Endothelial cell of umbilical vein (primary cell): ENCODE measurements around the gene ANKRD27. TPM values are rescaled to one million over a fixed set of nuclear protein-coding genes. Genes with fewer than 3 reads are reported as not detected.

ENCODE experiments used
- BruUV-seq: library from RNA; stranded (reverse); fragments of 400-500 nt; replicated peaks from 2 replicates; lab custom pipeline; 2021; lab: Mats Ljungman, UMichigan
- CTCF ChIA-PET: fragments of 300-600, 350-600 bp; sonication (Branson Sonifier 250); formaldehyde crosslinking; loops from one replicate; lab custom pipeline; 2021; ENCODE audit warnings: antibody characterized with exemption, inconsistent platforms; lab: Charles Lee
- POLR2A ChIA-PET: fragments of 300-600, 350-600 bp; sonication (Branson Sonifier 250); formaldehyde crosslinking; loops from one replicate; lab custom pipeline; 2021; ENCODE audit warnings: antibody characterized with exemption, inconsistent platforms; lab: Charles Lee
- DNase-seq: peaks from one replicate; pipeline ENCODE4 v3.0.0-alpha.2; 2011; ENCODE audit warnings: low read depth, low spot score
- FAIRE-seq: peaks from 2 replicates; lab custom pipeline; 2011; peaks lifted over from hg19 to GRCh38; lab: Jason Lieb, UNC
- H2AFZ ChIP-seq: 2 replicates; pipeline ENCODE4 v1.6.0; 2012; ENCODE audit warnings: low read depth, low read length, control low read depth, inconsistent platforms
- H3K27ac ChIP-seq: 2 replicates; pipeline ENCODE4 v1.5.1; 2011; ENCODE audit warnings: low read depth, mild to moderate bottlenecking, control low read depth, low read length, moderate library complexity; ENCODE audit not compliant: insufficient read depth
- H3K27me3 ChIP-seq, 2 experiments: 2 replicates each; pipeline versions ENCODE4 v1.6.0 to v1.6.1; 2011; ENCODE audit warnings: low read length in 2 of 2, mixed read lengths in 1 of 2; ENCODE audit not compliant: control insufficient read depth in 2 of 2, insufficient read depth in 2 of 2
- H3K36me3 ChIP-seq, 2 experiments: 2 replicates in 1 of 2; 3 replicates in 1 of 2; pipeline ENCODE4 v1.5.1; 2011; ENCODE audit warnings: low read length in 2 of 2, mild to moderate bottlenecking in 1 of 2, moderate library complexity in 1 of 2; ENCODE audit not compliant: control insufficient read depth in 2 of 2, insufficient read depth in 2 of 2; ENCODE audit errors: extremely low read depth in 1 of 2
- H3K4me1 ChIP-seq: 3 replicates; pipeline ENCODE4 v1.5.1; 2011; ENCODE audit warnings: mild to moderate bottlenecking, low read length; ENCODE audit not compliant: control insufficient read depth, insufficient read depth; ENCODE audit errors: extremely low read depth
- H3K4me2 ChIP-seq: 2 replicates; pipeline ENCODE4 v1.6.1; 2011; ENCODE audit warnings: low read length, control low read depth, mixed read lengths; ENCODE audit not compliant: insufficient read depth
- H3K4me3 ChIP-seq, 3 experiments: fragments of 200-600 bp in 1 of 3; sonication (generic), shearing (Covaris generic) in 1 of 3; replicated peaks in 1 of 3; 2 replicates each; pipeline ENCODE4 v1.5.1; 2011 to 2016; ENCODE audit warnings: control low read depth in 3 of 3, low read length in 3 of 3, mild to moderate bottlenecking in 2 of 3, inconsistent platforms in 1 of 3, low read depth in 1 of 3, moderate library complexity in 1 of 3; ENCODE audit not compliant: insufficient read depth in 1 of 3
- H3K79me2 ChIP-seq: 2 replicates; pipeline ENCODE4 v1.6.0; 2012; ENCODE audit warnings: low read length, inconsistent platforms; ENCODE audit not compliant: control insufficient read depth, insufficient read depth
- H3K9ac ChIP-seq: replicated peaks from 2 replicates; pipeline ENCODE3; 2011; ENCODE audit warnings: low read length, control low read depth; ENCODE audit not compliant: insufficient read depth; ENCODE audit errors: extremely low read depth
- H3K9me1 ChIP-seq: replicated peaks from 3 replicates; pipeline ENCODE4 v1.6.0; 2011; ENCODE audit warnings: mild to moderate bottlenecking, low read length; ENCODE audit not compliant: control insufficient read depth, insufficient read depth; ENCODE audit errors: extremely low read depth
- H3K9me3 ChIP-seq: replicated peaks from 2 replicates; pipeline ENCODE4 v1.5.1; 2012; ENCODE audit warnings: low read length, inconsistent platforms; ENCODE audit not compliant: control insufficient read depth, insufficient read depth
- H4K20me1 ChIP-seq: replicated peaks from 2 replicates; pipeline ENCODE3; 2011; ENCODE audit warnings: mild to moderate bottlenecking, low read length; ENCODE audit not compliant: control insufficient read depth, insufficient read depth; ENCODE audit errors: extremely low read depth
- EZH2 ChIP-seq: IDR thresholded peaks from 2 replicates; pipeline ENCODE4 v1.6.1; 2012; ENCODE audit warnings: borderline replicate concordance, low read depth, mild to moderate bottlenecking, moderate library complexity, low read length, inconsistent platforms; ENCODE audit not compliant: severe bottlenecking
- FOS ChIP-seq: IDR thresholded peaks from 2 replicates; pipeline ENCODE4 v1.6.1; 2011; ENCODE audit warnings: mild to moderate bottlenecking, low read length, moderate library complexity, borderline replicate concordance; ENCODE audit not compliant: insufficient read depth
- GATA2 ChIP-seq: IDR thresholded peaks from 2 replicates; pipeline ENCODE4 v1.7.0; 2011; ENCODE audit warnings: low read depth, mild to moderate bottlenecking, moderate library complexity, mixed read lengths, low read length; ENCODE audit not compliant: insufficient read length, insufficient read depth
- JUN ChIP-seq: IDR thresholded peaks from 2 replicates; pipeline ENCODE4 v1.6.1; 2011; ENCODE audit warnings: borderline replicate concordance, low read depth; ENCODE audit not compliant: insufficient read length, insufficient read depth
- MYC ChIP-seq: IDR thresholded peaks from one replicate; pipeline ENCODE4 v1.6.1; 2011; ENCODE audit warnings: mild to moderate bottlenecking, low read depth, low read length
- POLR2A ChIP-seq: IDR thresholded peaks from 2 replicates; pipeline ENCODE4 v1.6.1; 2012; ENCODE audit warnings: low read depth, mild to moderate bottlenecking, control low read depth, low read length
- POLR2AphosphoS5 ChIP-seq: IDR thresholded peaks from 2 replicates; pipeline ENCODE4 v1.6.1; 2012; ENCODE audit warnings: low read depth, mild to moderate bottlenecking, control low read depth, low read length, moderate library complexity; ENCODE audit not compliant: insufficient read depth
- dilution Hi-C: fragments of 300-500 bp; cut with MboI; formaldehyde crosslinking; loops from one replicate; pipeline ENCODE4 v1.15.0; 2019; ENCODE audit warnings: low sequenced_read_pairs; ENCODE audit not compliant: extremely low pct_ligation_motif_present
- intact Hi-C: fragments of 100-400 bp; cut with micrococcal nuclease; formaldehyde crosslinking; loops from one replicate; pipeline ENCODE4 v1.10.0; 2022
- polyA plus RNA-seq, 4 experiments: library from polyadenylated mRNA; depleted of rRNA in 3 of 4; stranded (reverse) in 3 of 4; unstranded in 1 of 4; fragments of >200 nt; gene quantifications; 2 replicates each; pipeline versions ENCODE4 v1.2.1 to v1.2.3, GENCODE V29; 2011 to 2012; ENCODE audit warnings: missing spikeins in 1 of 4
- total RNA-seq: library from RNA; stranded (reverse); gene quantifications from 2 replicates; pipeline ENCODE4 v1.2.3, GENCODE V29; 2021
- TF ChIP-seq, protein P1 (sequence below), 2 donors: IDR thresholded peaks; 1 replicate in 1 of 2; 2 replicates in 1 of 2; pipeline ENCODE4 v1.5.1; 2011; ENCODE audit warnings: low read length in 2 of 2, mild to moderate bottlenecking in 2 of 2, moderate library complexity in 2 of 2, control low read depth in 1 of 2, inconsistent platforms in 1 of 2, low read depth in 1 of 2; ENCODE audit not compliant: insufficient read depth in 1 of 2; ENCODE audit errors: extremely low read depth in 1 of 2
- TF ChIP-seq, protein P2 (sequence below): IDR thresholded peaks from 2 replicates; pipeline ENCODE4 v1.6.1; 2011; ENCODE audit not compliant: insufficient read depth, insufficient read length

ANKRD27 gene
- total and polyA plus RNA-seq, 2 donors (not counting 3 experiments of a cell fraction or from before 2014, with no cell fraction given): 18.3 to 37.4 TPM

DNA sequence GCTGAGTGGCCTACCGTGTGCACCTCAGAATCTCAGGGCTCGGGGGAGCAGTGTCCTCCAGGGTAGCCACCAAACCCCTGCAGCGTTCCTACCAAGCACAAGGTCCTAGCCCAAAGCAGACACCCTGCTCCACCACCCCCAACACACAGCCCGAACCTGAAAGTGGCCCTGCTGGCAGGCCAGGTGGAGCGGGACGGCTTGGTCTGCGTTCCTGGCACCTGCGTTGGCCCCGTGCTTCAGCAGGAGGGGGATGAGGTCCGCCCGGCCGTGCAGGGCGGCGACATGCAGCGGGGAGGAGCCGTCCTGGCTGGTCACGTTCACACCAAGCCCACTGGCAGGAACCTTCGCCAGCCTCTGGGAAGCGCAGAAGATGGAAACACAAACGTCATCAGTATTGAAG, 67.5 kb downstream of the ANKRD27 start:
- no peak overlapping the region for H3K4me2 ChIP-seq
- H3K4me1 ChIP-seq: no peaks in the 10 kb centered on the region
- CTCF ChIA-PET: interaction anchor here (1.4 kb wide), 1 partner anchor 8 kb away, joined by 4 read pairs; no protein-coding TSS in a partner anchor
- H3K9ac ChIP-seq: no peak overlapping the region
- no peaks in the 10 kb centered on the region for H3K27me3 ChIP-seq
- dilution Hi-C loops: no loop called here
- POLR2A ChIA-PET: no interaction called here
- H4K20me1 ChIP-seq: no peaks in the 10 kb centered on the region
- intact Hi-C loops: no loop called here
- DNase-seq (no peak), FAIRE-seq (no peak)
- BruUV-seq: no TSS peak
- no peak overlapping the region for H3K27ac ChIP-seq
- peaks cover 5 to 20% of the 10 kb centered on the region in 2 experiments for H3K36me3 ChIP-seq
- no peaks in the 10 kb centered on the region for H3K9me1 ChIP-seq
- no peak for TF ChIP-seq POLR2A
- TF ChIP-seq, protein P1, sequence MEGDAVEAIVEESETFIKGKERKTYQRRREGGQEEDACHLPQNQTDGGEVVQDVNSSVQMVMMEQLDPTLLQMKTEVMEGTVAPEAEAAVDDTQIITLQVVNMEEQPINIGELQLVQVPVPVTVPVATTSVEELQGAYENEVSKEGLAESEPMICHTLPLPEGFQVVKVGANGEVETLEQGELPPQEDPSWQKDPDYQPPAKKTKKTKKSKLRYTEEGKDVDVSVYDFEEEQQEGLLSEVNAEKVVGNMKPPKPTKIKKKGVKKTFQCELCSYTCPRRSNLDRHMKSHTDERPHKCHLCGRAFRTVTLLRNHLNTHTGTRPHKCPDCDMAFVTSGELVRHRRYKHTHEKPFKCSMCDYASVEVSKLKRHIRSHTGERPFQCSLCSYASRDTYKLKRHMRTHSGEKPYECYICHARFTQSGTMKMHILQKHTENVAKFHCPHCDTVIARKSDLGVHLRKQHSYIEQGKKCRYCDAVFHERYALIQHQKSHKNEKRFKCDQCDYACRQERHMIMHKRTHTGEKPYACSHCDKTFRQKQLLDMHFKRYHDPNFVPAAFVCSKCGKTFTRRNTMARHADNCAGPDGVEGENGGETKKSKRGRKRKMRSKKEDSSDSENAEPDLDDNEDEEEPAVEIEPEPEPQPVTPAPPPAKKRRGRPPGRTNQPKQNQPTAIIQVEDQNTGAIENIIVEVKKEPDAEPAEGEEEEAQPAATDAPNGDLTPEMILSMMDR (IDR thresholded peaks at IDR 0.05; ENCODE audit: extremely low read depth in 1 of 2, insufficient read depth in 1 of 2, low read depth in 1 of 2, low read length in 2 of 2): no peak
- TF ChIP-seq EZH2: no peak
- no peak for TF ChIP-seq POLR2AphosphoS5
- TF ChIP-seq, protein P2, sequence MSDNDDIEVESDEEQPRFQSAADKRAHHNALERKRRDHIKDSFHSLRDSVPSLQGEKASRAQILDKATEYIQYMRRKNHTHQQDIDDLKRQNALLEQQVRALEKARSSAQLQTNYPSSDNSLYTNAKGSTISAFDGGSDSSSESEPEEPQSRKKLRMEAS: no peak
- no peak for TF ChIP-seq GATA2
- TF ChIP-seq FOS: no peak
- no peak for TF ChIP-seq MYC
- no peak for TF ChIP-seq JUN
- no peaks in the 10 kb centered on the region for H3K9me3 ChIP-seq
- no peaks in the 10 kb centered on the region for H3K79me2 ChIP-seq
- H3K4me3 ChIP-seq: no peak overlapping the region
- no peak overlapping the region for H2AFZ ChIP-seq
